Activated CD4-positive, CD25-positive, alpha-beta regulatory T cell treated with anti-CD3 and anti-CD28 coated beads, Interleukin-2, amount 50 U/mL, for 24 hours (primary cell): Measurements from ENCODE around the gene GFRA1.

Experiments used
- ATAC-seq, 2 donors: fragments of 150-1000 bp; cut with Tn5 transposase; one replicate each; pipeline ENCODE4 v1.10.0; 2021; ENCODE audit warnings: mild to moderate bottlenecking in 1 of 2, moderate library complexity in 1 of 2

GFRA1 gene

DNA sequence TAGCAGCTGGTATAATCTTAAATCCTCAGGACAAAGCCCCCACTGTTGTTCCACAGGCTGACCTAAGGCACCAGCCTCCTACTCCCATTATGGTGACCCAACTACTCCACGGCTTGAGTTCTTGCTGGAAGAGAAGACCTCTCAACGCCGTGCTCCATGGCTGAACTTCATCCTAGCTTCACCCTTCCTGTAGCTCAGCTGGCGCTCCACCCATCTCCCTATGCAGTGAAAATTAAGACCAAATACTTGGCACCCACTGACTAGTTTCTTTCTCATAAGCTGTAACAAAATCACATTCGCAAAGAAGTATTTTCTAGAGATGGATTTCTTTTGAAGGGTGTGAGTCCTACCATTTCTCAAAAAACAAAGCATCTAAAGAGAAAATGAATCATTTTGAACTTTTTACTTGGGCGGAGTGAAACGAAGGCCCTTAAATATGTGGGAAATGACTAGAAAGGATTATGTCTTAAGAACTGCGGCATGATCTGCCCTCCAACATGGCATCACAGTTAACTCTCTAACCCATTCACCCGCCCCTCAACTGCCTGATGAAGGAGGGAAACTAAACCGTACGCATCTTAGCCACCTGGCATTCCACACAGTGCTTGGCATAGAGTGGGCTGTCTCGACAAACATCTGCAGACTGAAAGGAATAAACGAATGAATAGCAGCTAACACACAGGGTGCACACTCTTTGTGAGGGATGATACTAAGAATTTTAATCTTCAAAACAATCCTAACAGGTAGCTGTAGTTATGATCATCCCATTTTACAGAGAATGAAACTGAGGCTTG, 32.7 kb downstream of the GFRA1 start:
- no peak for ATAC-seq

DNA sequence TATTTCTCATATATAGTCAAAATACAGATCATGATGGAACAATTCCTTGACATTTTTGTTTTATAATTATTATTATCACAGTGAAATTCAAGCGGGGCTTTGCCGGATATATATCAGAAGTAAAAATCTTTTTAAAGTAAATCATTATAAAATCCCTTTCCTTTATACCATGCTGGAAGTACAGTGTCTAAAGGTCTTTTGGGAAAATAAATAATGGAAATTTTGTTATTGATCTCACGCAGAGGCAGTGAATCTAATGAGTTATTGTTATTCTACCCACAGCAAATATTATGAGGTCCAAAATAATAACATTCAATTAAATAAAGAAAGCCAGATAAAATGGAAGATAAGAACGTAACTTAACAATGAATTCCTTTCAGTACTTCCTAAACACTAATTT, 33.8 kb downstream of the GFRA1 start:
- ATAC-seq = no peak

DNA sequence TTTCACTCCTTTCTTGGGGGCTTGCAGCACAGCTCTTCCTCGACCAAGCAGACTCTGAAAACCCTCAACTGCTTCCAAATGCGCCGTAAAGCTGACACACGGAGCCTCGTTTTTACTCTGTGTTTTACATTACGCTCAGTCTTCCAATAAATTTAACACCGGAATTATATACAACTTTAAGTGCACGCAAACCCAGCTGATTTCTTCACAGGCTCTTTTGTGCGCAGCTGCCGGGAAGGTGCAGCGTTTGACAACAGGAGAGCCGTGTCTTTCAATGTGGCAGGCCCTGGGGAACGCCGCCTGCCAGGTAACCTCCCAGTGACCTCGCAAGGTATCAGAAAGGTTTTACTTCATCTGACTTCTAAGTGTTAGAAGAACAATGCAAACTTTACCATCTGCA, 35.0 kb downstream of the GFRA1 start:
- ATAC-seq = no peak

GRCh38 chr10:116237260-116237659, 35.7 kb downstream of the GFRA1 start:
- no peak for ATAC-seq

- no peak for ATAC-seq
These were observed 39.8 kb downstream of the GFRA1 start for GRCh38 chr10:116233230-116233629.

DNA sequence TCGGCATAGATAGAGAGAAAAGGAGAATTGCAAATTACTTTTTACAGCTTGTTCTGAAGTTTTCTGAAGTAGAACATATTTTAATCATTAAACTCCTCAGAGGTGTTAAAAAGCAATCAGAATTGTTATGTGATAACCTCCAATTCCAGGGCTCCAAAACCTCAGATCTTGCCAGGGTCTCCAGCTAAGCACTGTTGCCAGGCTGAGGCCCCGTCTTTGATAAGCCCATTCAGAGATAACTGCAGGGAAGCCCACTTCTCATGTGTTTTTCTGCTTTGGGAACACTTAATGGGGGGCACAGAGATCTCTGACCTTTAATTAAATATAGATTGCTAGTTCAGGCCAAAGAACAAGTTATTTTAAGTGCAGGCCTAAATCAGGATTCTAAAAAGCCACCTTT, 40.4 kb downstream of the GFRA1 start:
- ATAC-seq = no peak

DNA sequence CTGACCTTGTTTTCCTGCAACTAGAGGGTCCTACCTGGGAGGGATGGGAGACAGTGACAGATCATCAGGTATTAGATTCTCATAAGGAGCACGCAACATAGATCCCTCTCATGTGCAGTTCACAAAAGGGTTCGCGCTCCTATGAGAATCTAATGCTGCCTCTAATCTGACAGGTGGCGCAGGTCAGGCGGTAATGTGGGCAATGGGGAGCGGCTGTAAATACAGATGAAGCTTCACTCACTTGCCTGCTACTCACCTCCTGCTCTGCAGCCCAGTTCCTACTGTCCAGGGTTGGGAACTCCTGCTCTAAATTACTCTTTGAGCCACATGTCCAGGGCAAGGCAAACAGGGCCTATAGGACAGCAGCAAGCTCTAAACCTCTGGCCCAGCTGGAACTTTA, 46.2 kb downstream of the GFRA1 start:
- ATAC-seq = no peak

- ATAC-seq = no peak
These were observed 47.0 kb downstream of the GFRA1 start for GRCh38 chr10:116226053-116226452.

DNA sequence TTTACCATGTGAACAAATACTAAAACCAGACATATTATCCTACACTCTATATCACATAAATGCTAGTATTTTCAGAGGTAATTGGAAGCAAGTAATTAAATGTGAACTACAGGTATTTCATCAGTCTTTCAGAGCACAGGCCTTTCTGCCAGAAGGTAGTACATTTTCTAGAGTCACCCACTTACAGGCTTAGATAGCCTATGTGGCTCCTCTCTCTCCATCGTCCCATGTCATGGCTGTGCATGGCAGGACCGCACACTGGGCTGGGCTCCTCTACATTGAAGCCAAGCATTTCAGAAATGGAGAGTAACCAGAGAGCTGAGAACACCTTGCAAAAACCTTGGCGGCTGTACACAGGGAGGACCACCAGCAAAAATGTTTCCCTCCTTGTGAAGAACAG, 49.7 kb downstream of the GFRA1 start:
- ATAC-seq = no peak

GRCh38 chr10:116221053-116221452, 52.0 kb downstream of the GFRA1 start:
- ATAC-seq = no peak

DNA sequence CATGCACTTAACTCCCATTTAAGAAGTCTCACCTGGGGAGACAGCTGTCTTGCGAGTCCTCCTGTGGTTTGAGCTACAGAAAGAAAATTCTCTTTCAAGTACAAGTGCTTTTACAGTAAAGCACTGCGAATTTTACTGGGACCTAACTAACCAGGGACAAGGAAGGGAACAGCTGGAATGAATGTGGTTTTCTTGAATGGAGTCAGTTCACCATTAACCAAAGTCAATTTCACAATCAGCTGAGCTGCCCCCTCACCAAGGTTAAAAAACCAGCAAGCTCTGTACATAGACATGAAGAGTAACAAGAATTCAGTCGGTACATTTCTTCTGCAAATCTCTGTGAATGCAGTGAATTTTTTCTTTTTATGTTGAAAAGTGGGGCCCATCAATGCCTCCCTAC, 56.3 kb downstream of the GFRA1 start:
- ATAC-seq = no peak

DNA sequence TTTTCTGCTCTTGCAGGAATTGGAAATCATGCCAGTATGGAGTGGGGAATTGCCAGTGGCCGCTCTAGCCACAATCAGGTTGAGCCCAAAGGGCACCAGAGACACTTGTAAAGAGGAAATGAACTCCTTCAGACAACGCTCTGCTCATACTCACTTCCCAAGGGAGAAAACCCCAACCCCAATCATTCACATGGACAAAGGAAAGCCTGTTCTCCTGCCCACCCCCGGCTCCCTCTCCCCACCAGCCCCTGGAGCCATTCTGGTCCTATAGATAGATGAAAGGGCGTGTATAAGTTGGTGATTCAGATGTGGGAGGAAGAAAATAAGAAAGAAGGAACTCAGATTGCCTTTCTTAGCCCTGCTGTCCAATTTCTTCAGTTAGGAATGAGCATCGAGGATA, 57.4 kb downstream of the GFRA1 start:
- no peak for ATAC-seq

DNA sequence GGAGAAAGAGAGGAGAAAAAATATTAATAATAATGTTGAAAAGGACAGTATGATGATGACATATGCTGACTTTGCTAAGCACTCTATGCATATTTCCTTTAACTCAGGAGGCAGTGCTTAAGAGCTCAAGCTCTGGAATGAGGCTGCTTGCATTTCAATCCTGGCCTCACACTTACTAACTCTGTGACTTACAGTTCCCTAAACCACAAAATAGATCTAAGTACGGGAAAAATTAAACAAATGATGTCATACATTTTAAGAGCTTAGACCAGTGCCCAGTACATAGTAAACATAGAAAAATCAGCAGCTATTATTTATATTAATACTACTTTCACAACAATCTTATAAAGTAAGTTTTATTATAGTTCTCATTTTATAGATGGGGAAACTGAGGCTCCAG, 61.3 kb downstream of the GFRA1 start:
- ATAC-seq = no peak

GRCh38 chr10:116210588-116211346, 62.2 kb downstream of the GFRA1 start:
- no peak for ATAC-seq

- no peak for ATAC-seq
These were observed 63.2 kb downstream of the GFRA1 start for GRCh38 chr10:116209781-116210180.

GRCh38 chr10:116208956-116209567, 63.9 kb downstream of the GFRA1 start:
- no peak for ATAC-seq

DNA sequence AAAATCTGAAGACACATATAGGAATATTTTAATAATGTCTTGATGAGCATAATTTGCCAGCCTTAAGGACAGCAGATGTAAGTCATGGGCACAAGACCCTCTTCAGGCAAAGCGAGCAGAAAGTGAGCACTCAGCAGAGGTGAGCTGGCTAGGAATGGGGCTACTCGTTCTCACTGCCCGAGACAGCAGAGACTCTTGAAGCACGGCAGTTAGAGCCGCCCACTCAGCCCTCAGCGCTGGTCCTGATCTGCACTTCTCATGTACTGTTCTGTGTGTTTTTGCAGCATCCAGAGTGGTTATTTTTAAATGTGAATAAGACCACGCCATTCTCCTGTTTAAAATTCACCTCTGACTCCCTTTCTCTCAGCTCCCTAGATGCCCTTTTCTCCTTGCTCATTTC, 65.3 kb downstream of the GFRA1 start:
- no peak for ATAC-seq

DNA sequence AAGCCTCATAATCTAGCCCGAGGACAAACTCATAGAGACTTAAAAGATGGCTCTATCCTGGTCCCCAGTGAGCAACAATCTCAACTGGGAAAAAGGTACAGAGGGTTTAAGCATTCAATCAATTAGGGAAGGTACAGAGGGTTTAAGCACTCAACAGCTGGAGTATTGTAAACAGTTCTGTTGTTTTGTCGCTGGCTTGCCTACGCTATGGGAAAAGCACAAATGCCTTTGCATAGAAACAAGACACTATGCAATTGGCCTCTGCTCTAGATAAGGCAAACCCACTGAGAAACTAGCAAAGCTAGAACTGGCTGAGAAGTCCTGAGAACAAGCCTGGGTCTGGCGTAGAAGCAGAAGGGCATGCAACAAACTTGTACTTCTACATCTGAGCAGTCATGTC, 69.3 kb downstream of the GFRA1 start:
- ATAC-seq = no peak

GRCh38 chr10:116201670-116202430, 71.2 kb downstream of the GFRA1 start:
- ATAC-seq = no peak

- ATAC-seq = no peak
These were observed 72.0 kb downstream of the GFRA1 start for GRCh38 chr10:116201011-116201410.

DNA sequence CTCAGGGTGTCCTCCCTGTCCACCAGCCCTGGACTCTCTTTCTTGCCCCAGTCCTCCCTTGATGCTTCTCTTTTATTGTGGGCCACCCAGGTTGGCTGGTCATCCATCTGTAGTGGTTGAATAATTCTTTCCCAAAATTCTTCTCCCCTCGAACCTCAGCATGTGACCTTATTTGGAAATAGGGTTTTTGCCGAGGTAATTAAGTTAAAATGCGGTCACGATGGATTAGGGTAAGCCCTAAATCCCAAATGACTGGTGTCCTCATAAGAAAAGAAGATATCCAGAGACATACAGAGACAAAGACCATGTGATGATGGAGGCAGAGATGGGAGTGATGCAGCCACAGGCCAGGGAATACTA, 74.3 kb downstream of the GFRA1 start:
- ATAC-seq = no peak

DNA sequence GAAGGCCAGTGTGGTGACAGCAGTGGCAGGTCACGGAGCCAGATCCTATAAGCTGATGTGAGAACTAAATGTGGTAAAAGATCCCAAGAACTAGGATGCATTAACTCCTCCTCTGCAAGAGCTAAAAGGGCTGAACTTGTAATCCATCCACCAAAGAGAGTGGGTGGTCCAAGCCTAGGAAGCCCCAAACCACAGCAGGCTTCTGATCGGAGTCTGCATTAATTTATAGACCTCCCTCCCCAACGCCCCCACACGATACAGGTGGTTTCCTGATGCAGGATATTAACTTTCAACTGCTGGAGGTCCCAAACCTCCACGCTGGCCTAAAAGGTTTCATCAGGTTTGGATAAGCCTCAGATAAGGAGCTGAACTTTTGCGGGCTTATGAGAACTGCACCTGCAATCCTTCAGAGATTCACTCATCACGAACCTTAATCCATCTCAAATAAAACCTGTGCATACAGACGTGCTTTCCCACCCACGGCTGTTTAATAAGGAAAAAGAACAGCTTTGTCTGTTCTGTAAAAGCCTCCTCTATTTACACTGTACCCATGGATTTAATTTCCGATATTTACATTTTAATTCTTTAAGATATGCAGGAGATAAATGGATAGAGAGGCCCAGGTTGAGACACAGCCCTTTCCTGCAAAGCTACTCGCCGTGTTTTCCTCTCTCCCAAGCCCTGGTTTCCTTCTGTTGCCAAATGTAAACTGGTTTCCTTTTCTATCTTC, 74.9 kb downstream of the GFRA1 start:
- no peak for ATAC-seq

DNA sequence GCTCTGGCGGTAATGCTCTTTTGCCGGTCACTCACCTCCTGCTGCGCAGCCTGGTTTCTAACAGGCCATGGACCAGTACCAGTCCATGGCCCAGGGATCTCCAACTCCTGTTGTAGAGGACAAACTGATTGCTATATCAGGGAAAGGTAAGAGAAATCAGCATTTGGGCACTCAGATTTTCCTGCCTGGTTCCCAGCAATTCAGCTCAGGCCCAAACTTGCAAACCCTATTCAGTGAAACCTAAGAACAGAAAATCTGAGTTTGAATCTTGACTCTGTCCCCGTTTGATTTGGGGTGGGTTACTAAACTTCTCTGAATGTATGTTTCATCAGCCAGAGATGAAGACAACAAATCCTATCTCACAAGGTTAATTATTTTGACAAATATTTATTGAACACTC, 77.4 kb downstream of the GFRA1 start:
- ATAC-seq = no peak
